Type B pancreatic cell (in vitro differentiated cells): ENCODE results near the gene BMP6. TPM values are rescaled to one million over a fixed set of nuclear protein-coding genes. Genes with fewer than 3 reads are reported as not detected.

Experiments used
- DNase-seq: peaks from one replicate; pipeline ENCODE4 v3.0.0; 2021; ENCODE audit warnings: mixed read lengths; ENCODE audit not compliant: unreplicated experiment; ENCODE audit errors: extremely low spot score
- H3K27ac Mint-ChIP-seq: 2 replicates; pipeline ENCODE4 v1.8.0; 2021; ENCODE audit warnings: mild to moderate bottlenecking, mixed read lengths
- H3K27me3 Mint-ChIP-seq: 2 replicates; pipeline ENCODE4 v1.8.0; 2021; ENCODE audit warnings: mixed read lengths
- H3K36me3 Mint-ChIP-seq: 2 replicates; pipeline ENCODE4 v1.8.0; 2021; ENCODE audit warnings: mixed read lengths
- H3K4me1 Mint-ChIP-seq: one replicate; pipeline ENCODE4 v1.8.0; 2021; ENCODE audit warnings: mixed read lengths; ENCODE audit not compliant: unreplicated experiment
- H3K4me3 Mint-ChIP-seq: 2 replicates; pipeline ENCODE4 v1.8.0; 2021; ENCODE audit warnings: mild to moderate bottlenecking, mixed read lengths
- H3K9me3 Mint-ChIP-seq: 2 replicates; pipeline ENCODE4 v1.8.0; 2021; ENCODE audit warnings: mixed read lengths
- CTCF ChIP-seq: fragments of 200-600 bp; sonication (generic); conservative IDR thresholded peaks from 2 replicates; pipeline ENCODE4 v1.5.0; 2021; ENCODE audit warnings: antibody characterized with exemption, mild to moderate bottlenecking
- total RNA-seq: library from RNA; stranded (reverse); gene quantifications from 2 replicates; pipeline ENCODE4 v1.2.1, GENCODE V29; 2021; ENCODE audit warnings: low replicate concordance

Gene BMP6
- total RNA-seq, 1 donor from 2014 or later, result 1.8 TPM

GRCh38 chr6:7747901-7748504, 22.1 kb downstream of the BMP6 start:
- H3K36me3 Mint-ChIP-seq, result no peaks in the 10 kb centered on the region
- H3K27me3 Mint-ChIP-seq, result peaks cover 16% of the 10 kb centered on the region
- H3K27ac Mint-ChIP-seq, result no peak overlapping the region

GRCh38 chr6:7749478-7749877, 23.6 kb downstream of the BMP6 start:
- Mint-ChIP-seq H3K36me3 (no peaks in the 10 kb centered on the region), H3K4me1 (no peaks in the 10 kb centered on the region), H3K27ac (no peak overlapping the region), H3K9me3 (no peaks in the 10 kb centered on the region), H3K27me3 (peaks cover 6% of the 10 kb centered on the region), H3K4me3 (no peak overlapping the region)
- TF ChIP-seq CTCF, result no peak
- no peak for DNase-seq

More at GRCh38 chr6:7747901-7748504, 22.1 kb downstream of the BMP6 start:
- H3K9me3 Mint-ChIP-seq, result no peaks in the 10 kb centered on the region
- DNase-seq, result no peak
- TF ChIP-seq CTCF, result no peak
- no peaks in the 10 kb centered on the region for H3K4me1 Mint-ChIP-seq
- H3K4me3 Mint-ChIP-seq, result no peak overlapping the region

- Mint-ChIP-seq H3K27ac (no peak overlapping the region), H3K4me1 (no peaks in the 10 kb centered on the region), H3K27me3 (peaks cover 3% of the 10 kb centered on the region), H3K36me3 (no peaks in the 10 kb centered on the region), H3K4me3 (no peak overlapping the region), H3K9me3 (no peaks in the 10 kb centered on the region)
- TF ChIP-seq CTCF, result no peak
- DNase-seq, result no peak
These were observed 24.3 kb downstream of the BMP6 start for GRCh38 chr6:7750197-7750596.

- no peaks in the 10 kb centered on the region for H3K9me3 Mint-ChIP-seq
- DNase-seq, result no peak
- H3K27me3 Mint-ChIP-seq, result no peaks in the 10 kb centered on the region
- TF ChIP-seq CTCF, result no peak
- no peaks in the 10 kb centered on the region for H3K4me1 Mint-ChIP-seq
- H3K36me3 Mint-ChIP-seq, result no peaks in the 10 kb centered on the region
- no peak overlapping the region for H3K4me3 Mint-ChIP-seq
- no peak overlapping the region for H3K27ac Mint-ChIP-seq
These were observed 32.6 kb downstream of the BMP6 start for GRCh38 chr6:7758456-7758855.

- Mint-ChIP-seq H3K27ac (no peak overlapping the region), H3K9me3 (no peaks in the 10 kb centered on the region), H3K36me3 (no peaks in the 10 kb centered on the region), H3K4me3 (no peak overlapping the region), H3K4me1 (no peaks in the 10 kb centered on the region), H3K27me3 (no peaks in the 10 kb centered on the region)
- no peak for DNase-seq
- TF ChIP-seq CTCF, result no peak
These were observed 33.4 kb downstream of the BMP6 start for GRCh38 chr6:7759320-7759719.

- H3K27me3 Mint-ChIP-seq, result no peaks in the 10 kb centered on the region
- no peak overlapping the region for H3K27ac Mint-ChIP-seq
- no peaks in the 10 kb centered on the region for H3K36me3 Mint-ChIP-seq
- no peaks in the 10 kb centered on the region for H3K9me3 Mint-ChIP-seq
- H3K4me1 Mint-ChIP-seq, result no peaks in the 10 kb centered on the region
- no peak for TF ChIP-seq CTCF
- no peak overlapping the region for H3K4me3 Mint-ChIP-seq
- DNase-seq, result no peak
These were observed 35.2 kb downstream of the BMP6 start for GRCh38 chr6:7761051-7761450.
